Measurements from ENCODE around the gene AKR1B1.

Gene AKR1B1

GRCh38 chr7:134469622-134470021, 10.7 kb upstream of the AKR1B1 start:
- no peak for DNase-seq (ENCODE audit: low spot score)

DNA sequence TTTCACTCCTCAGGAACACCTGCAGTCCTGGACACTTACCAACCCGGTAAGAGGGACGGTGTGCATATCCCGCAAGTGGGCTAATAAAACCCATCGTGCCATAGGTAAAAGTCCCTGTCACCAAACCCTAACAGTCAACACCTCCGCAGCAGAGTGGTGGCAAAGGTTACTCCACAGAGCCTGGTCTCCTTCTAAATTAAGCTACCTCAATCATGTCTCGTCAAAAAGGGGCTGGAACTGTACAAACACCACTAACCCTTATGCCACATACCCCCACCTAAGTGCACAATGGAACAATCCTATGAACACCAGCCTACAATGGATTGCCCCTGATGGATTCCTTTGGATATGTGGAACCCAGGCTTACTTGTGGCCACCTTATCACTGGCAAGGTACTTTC, 9.6 kb upstream of the AKR1B1 start:
- DNase-seq (ENCODE audit: low spot score): no peak

GRCh38 chr7:134468054-134468453, 9.2 kb upstream of the AKR1B1 start:
- DNase-seq (ENCODE audit: low spot score): no peak

DNA sequence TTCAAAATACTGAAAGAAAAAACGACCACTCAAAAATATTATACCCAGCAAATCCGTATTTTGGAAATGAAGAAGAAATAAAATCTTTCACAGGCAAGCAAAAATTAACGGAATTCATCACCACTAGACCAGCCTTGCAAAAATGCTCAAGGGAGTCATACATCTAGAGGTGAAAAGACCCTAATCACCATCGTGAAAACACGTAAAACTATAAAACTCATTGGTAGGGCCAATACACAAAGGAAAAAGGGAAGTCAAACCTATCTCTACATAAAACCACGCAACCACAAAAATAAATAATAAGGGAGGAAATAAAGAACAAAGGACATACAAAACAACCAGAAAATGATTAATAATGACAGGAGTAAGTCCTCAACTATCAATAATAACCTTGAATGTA, 6.6 kb upstream of the AKR1B1 start:
- DNase-seq (ENCODE audit: low spot score): no peak

GRCh38 chr7:134464496-134464895, 5.6 kb upstream of the AKR1B1 start:
- no peak for DNase-seq (ENCODE audit: low spot score)

DNA sequence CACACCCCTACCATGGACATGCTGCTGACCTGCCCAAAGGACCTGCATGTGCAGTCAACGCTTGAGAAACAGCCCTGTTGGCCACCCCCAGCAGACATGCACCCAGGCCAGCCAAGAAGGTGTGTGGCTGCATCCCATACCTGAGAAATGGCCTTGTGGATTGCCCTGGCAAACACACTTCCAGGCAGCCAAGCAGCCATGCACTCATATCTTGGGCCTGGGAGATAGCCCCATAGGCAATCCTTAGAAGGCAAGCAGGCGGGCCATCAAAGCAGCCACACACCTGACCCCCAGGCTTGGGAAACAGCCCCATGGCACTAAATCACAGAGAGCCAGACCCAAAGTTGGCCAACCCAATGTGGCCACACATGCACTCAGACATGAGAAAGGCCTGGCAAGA, 4.9 kb upstream of the AKR1B1 start:
- no peak for DNase-seq (ENCODE audit: low spot score)

- no peak for DNase-seq (ENCODE audit: low spot score)
These were observed 3.5 kb upstream of the AKR1B1 start for GRCh38 chr7:134462337-134462925.

- no peak for DNase-seq (ENCODE audit: low spot score)
These were observed 3.0 kb upstream of the AKR1B1 start for GRCh38 chr7:134461916-134462315.

DNA sequence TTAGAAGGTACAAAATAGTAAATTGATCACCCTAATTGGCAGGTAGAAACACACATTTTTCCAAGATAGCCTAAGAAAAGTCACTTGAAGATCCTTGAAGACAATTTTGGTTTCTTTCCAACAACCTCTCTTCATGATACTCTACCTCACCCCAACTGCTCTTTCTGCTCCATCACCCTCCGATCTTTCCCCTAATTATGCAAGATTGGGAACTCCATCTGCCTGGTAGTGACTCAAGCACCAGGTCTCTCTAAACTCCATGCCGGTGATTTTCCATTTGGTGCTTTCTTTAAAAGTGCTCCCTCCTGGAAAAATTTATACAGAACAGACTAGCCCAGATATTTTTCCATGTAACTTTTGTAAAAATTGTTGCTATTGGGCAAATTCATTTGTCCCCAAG, 1.1 kb upstream of the AKR1B1 start:
- no peak for DNase-seq (ENCODE audit: low spot score)

DNA sequence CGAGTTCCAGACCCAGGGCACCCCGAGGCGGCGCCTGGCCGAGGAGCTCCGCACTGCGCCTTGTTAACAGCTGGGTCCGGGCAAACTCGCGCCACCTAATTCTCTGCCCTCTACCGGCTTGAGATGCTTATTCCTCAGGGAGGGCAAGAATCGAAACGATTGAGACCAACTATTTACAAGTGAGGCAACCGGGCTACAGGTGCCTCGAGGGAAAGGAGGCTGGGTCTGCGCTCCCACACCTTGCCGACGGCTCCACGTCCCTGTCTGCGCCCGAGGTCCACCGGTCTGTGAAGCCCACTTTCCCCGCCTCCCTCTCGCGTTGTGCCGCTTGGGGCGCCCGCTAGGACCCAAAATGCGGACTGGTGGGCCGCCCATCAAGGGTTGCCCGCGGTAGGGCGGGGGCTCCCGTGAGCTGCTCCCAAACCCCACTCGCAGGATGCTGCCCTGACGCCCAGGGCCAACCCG, 527 bp downstream of the AKR1B1 start:
- no peak for DNase-seq (ENCODE audit: low spot score)

GRCh38 chr7:134457210-134457609, 1.7 kb downstream of the AKR1B1 start:
- DNase-seq (ENCODE audit: low spot score): no peak

DNA sequence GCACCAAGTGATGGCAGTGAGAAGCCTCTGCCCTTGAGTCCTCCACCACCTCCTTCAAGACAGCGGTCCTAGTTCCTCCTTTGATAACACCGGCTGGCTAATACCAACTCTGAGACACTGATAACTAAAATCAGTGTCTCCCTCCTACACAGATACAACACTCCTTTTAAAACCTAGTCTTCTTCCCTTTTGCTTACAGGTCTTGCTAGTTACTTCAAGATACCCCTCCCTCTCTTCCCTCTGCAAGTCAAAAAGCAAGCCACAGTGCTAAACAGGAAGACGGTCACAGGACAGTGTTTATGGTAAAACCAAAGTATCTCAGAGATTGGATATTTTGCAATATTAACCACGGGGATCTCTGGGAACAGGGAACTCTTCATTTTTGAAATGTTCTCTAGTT, 4.6 kb downstream of the AKR1B1 start:
- no peak for DNase-seq (ENCODE audit: low spot score)

GRCh38 chr7:134453518-134453917, 5.4 kb downstream of the AKR1B1 start:
- no peak for DNase-seq (ENCODE audit: low spot score)

DNA sequence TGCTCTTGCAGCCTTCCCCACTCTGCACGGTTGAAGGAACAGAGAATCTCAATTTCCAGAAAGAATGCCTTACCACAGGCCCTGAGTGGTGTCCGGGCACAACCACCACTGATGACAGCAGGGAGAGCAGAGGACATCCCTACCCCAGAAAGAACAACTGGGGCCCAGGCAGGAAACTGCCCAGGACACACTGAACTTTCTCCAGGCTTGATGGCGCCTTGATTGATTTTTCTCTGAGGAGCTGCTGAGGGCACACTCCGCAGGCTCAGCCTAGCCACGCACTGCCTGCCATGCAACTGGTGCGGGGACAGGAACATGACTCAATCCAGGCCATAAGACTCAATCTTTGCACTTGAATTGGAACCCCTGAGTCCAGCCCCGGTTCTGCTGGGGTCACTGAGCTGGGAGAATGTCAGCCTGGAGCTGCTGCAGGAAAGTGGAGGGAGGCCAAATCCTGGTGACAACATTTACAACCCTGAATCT, 5.9 kb downstream of the AKR1B1 start:
- no peak for DNase-seq (ENCODE audit: low spot score)

DNA sequence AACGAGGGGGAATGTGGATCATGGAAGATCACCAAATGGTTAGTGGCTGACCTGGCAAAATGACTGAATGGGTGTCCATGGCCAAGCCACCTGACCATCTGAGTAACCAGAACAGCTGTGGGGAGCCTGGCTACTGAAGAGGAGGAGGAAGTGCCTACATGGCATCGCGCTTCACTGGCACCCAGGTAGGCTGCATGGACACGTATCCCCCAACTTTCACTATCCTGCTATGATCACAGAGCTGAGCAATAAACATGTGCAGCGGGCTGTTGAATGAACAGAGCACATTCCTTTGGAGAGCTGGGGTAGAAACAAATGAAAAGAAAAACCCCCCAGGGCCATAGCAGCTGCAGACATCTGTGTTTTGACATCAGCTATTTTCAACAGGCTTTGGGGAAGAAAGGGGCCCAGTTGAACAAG, 6.5 kb downstream of the AKR1B1 start:
- no peak for DNase-seq (ENCODE audit: low spot score)

- DNase-seq (ENCODE audit: low spot score): no peak
These were observed 7.2 kb downstream of the AKR1B1 start for GRCh38 chr7:134451656-134452055.

- no peak for DNase-seq (ENCODE audit: low spot score)
These were observed 8.5 kb downstream of the AKR1B1 start for GRCh38 chr7:134450294-134451000.

DNA sequence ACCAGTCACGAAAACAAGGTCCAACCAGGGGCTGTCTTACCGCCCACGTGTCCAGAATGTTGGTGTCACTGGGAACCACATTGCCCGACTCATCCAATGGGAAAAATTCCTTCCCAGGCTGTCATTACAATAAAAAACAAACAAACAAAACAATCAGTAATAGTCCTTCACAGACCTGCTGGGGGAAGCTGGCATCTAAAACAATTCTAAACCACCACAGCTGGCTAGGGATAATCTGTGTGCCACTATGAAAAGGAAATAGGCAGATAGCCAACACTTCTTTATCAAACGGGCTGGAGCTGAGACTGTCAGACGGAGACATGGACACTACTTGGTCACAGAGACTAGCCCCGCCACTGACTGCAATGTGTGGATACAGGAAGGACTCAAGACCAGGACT, 9.2 kb downstream of the AKR1B1 start:
- no peak for DNase-seq (ENCODE audit: low spot score)

DNA sequence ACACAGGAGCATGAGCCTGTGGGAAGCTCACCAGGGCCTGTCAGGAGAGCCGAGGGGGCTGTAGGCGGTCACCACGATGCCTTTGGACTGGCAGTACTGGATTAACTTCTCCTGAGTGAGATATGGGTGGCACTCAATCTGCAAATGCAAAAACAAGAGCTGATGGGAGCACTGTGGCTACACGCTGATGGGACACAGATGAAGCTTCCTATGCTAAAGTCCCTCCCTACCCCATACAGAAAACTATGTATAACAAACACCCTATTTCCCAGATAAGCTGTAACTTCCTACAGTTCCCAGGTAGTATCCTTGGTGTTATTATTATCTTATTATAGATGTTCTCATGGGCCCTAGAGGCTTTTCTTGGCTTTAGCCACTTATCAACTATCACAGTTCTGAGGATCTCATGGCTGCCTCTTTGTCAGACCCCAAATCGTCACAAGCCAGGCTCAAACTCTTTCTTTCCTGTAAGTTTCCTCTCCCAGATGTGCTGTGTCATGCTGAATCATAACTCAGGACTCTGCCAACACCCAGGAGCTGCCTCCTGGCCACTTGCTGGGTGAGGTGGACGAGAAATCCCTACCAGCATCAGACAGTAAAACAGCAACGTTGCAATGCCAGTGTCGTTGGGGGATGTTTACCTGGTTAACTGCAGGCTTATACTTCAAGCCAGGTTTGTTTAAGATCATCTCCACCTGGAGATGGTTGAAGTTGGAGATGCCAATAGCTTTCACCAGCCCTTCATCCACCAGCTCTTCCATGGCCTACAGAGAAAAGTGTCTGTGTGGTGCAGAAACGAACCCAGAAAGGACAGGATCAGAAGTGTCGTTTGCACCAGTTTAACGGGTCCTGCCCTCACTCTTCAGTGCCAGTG, 10.3 kb downstream of the AKR1B1 start:
- peak; percentile 87 for DNase-seq (ENCODE audit: low spot score)

GRCh38 chr7:134447383-134447782, 11.5 kb downstream of the AKR1B1 start:
- DNase-seq (ENCODE audit: low spot score): no peak

DNA sequence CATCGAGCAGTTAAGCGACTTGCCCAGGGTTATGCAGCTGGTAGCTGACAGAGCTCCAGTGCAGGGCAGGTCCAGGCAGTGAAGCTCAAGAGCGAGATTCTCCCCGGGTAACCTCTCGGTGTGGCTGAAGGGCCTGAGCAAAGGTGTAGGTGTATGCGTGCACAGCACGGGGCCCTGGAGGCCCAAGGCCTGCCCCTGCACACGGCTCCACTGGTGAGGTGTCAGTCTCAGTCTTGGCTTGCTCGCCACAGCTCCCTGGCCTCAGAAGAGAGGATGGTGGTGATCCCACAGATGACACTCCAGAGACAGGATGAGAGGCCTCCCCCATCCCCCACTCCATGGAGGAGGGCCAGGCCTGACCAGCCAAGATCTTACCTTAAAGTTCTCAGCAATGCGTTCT, 12.0 kb downstream of the AKR1B1 start:
- no peak for DNase-seq (ENCODE audit: low spot score)

- DNase-seq (ENCODE audit: low spot score): no peak
These were observed 12.5 kb downstream of the AKR1B1 start for GRCh38 chr7:134446446-134446845.

DNA sequence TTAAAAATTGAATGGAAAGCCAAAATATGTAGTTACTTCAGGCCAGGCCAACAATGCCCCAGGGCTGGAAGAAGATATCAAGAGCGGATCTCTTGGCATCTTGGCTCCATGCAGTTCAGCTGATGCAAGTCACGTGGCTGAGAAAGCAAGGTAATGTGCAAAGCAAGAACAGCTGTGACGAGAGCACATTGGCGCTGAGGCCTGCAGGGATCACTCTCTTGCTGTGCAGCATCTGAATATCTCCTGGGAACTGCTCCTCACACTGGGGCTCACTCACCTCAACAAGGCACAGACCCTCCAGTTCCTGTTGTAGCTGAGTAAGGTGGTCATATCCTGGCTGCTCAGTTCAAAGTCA, 14.0 kb downstream of the AKR1B1 start:
- no peak for DNase-seq (ENCODE audit: low spot score)

Data from LoVo (cell line).